GM04503 (cell line): ENCODE measurements around the gene RFLNA.
"Not testable (repeated sequence)": the region's sequence is repeated elsewhere in the genome, so short reads cannot be mapped to it uniquely, and the experiment has no call there.

Experiments
- DNase-seq: peaks from one replicate; pipeline ENCODE4 v3.0.0-alpha.2; 2012; ENCODE audit warnings: low read depth

Gene RFLNA

GRCh38 chr12:124283326-124283725 lies 11.6 kb upstream of the RFLNA start:
- no peak for DNase-seq

- no peak for DNase-seq
Measured at GRCh38 chr12:124284368-124284767, 10.5 kb upstream of the RFLNA start.

- DNase-seq: no peak
Measured at GRCh38 chr12:124286414-124286813, 8.5 kb upstream of the RFLNA start.

- no peak for DNase-seq
Measured at GRCh38 chr12:124286971-124287370, 7.9 kb upstream of the RFLNA start.

GRCh38 chr12:124289634-124290600 lies 5.0 kb upstream of the RFLNA start:
- peak; percentile 40 for DNase-seq

GRCh38 chr12:124292385-124292784 lies 2.5 kb upstream of the RFLNA start:
- DNase-seq: no peak

- DNase-seq: no peak
Measured at GRCh38 chr12:124293286-124294003, 1.4 kb upstream of the RFLNA start.

GRCh38 chr12:124295431-124296058 lies 652 bp downstream of the RFLNA start:
- DNase-seq: no peak

- no peak for DNase-seq
Measured at GRCh38 chr12:124296295-124296915, 1.5 kb downstream of the RFLNA start.

GRCh38 chr12:124296916-124297351 lies 2.0 kb downstream of the RFLNA start:
- DNase-seq: no peak

GRCh38 chr12:124297389-124297788 lies 2.5 kb downstream of the RFLNA start:
- DNase-seq: no peak

GRCh38 chr12:124297856-124298255 lies 3.0 kb downstream of the RFLNA start:
- DNase-seq: no peak

- no peak for DNase-seq
Measured at GRCh38 chr12:124298685-124299410, 4.0 kb downstream of the RFLNA start.

- DNase-seq: no peak
Measured at GRCh38 chr12:124299628-124300388, 4.9 kb downstream of the RFLNA start.

GRCh38 chr12:124300657-124301056 lies 5.8 kb downstream of the RFLNA start:
- not testable (repeated sequence) for DNase-seq

- DNase-seq: no peak
Measured at GRCh38 chr12:124301084-124301654, 6.3 kb downstream of the RFLNA start.

GRCh38 chr12:124302241-124302806 lies 7.4 kb downstream of the RFLNA start:
- no peak for DNase-seq

- DNase-seq: no peak
Measured at GRCh38 chr12:124302807-124303578, 8.1 kb downstream of the RFLNA start.
